Measurements from ENCODE around the gene IFT74. TPM values are rescaled to one million over a fixed set of nuclear protein-coding genes. Genes with fewer than 3 reads are reported as not detected.
"Not testable (repeated sequence)": the region's sequence is repeated elsewhere in the genome, so short reads cannot be mapped to it uniquely, and the experiment has no call there.

IFT74 gene
- total RNA-seq, 5 donors from 2014 or later (not counting 1 experiment from before 2014, with no cell fraction given): 6.2 to 11.1 (median 8.9) TPM

DNA sequence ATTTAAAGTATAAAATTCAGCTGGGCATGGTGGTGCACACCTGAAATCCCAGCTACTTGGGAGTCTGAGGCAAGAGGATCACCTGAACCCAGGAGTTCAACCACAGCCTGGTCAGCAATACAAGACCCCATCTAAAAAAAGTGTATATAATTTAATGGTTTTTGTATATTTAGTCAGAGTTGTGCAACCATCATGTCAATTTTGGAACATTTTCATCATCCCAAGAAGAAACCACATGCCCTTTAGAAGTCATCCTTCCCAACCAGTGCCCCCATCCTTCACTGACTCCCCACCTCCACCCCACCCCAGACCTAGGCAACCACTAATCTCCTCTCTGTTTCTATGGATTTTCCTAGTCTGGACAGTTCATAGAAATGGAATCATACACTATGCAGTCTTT, 134.0 kb downstream of the IFT74 start:
- Histone ChIP-seq H3K27me3 (replicated peaks in 1 of 2; ENCODE audit: control insufficient read depth in 2 of 2, extremely low read depth in 1 of 2, insufficient read depth in 2 of 2, low read length in 1 of 2) (peaks cover 0 to 4% of the 10 kb centered on the region in 2 experiments), H3K9me3 (no peaks in the 10 kb centered on the region), H3K4me3 (ENCODE audit: control insufficient read depth in 1 of 2, extremely low read depth in 1 of 2, low read length in 1 of 2) (no peak overlapping the region), H3K27ac (ENCODE audit: low read length) (no peak overlapping the region), H3K36me3 (ENCODE audit: control insufficient read depth in 2 of 2, extremely low read depth in 1 of 2, insufficient read depth in 1 of 2, low read length in 1 of 2) (no peaks in the 10 kb centered on the region), H3K4me1 (ENCODE audit: control insufficient read depth in 1 of 2, extremely low read depth in 1 of 2, insufficient read depth in 2 of 2, low read length in 2 of 2) (no peaks in the 10 kb centered on the region)
- Mint-ChIP-seq H3K4me1 (peaks cover 0 to 3% (median 2%) of the 10 kb centered on the region in 3 donors), H3K27me3 (peaks cover 8 to 9% of the 10 kb centered on the region in 2 donors), H3K27ac (no peak overlapping the region), H3K36me3 (no peaks in the 10 kb centered on the region), H3K4me3 (no peak overlapping the region), H3K9me3 (no peaks in the 10 kb centered on the region)
- ChIA-PET CTCF (no interaction called here), POLR2A (no interaction called here)
- DNase-seq (no peak), ATAC-seq (replicated peaks in 1 of 4) (no peak)

DNA sequence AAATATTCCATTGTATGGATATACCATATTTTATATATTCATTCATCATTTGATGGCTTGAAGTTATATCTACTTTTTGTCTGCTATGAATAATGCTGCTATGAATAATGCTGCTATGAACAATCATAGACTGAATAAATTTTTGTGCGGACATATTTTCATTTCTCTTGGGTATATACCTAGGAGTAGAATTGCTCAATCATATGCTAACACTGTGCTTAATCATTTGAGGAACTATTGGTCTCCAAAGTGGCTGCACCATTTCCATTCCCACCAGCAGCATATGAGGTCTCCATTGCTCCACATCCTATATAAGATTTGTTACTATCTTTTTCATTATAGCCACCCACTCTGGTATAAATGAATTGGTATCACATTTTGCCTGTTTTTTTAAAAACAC, 134.5 kb downstream of the IFT74 start:
- ATAC-seq (replicated peaks in 1 of 4) (no peak), DNase-seq (no peak)
- ChIA-PET CTCF (no interaction called here), POLR2A (no interaction called here)
- Mint-ChIP-seq H3K9me3 (no peaks in the 10 kb centered on the region), H3K4me1 (peaks cover 0 to 3% (median 2%) of the 10 kb centered on the region in 3 donors), H3K27ac (no peak overlapping the region), H3K36me3 (no peaks in the 10 kb centered on the region), H3K4me3 (no peak overlapping the region), H3K27me3 (peaks cover 9 to 10% of the 10 kb centered on the region in 2 donors)
- no peak overlapping the region for H3K4me3 ChIP-seq (ENCODE audit: control insufficient read depth in 1 of 2, extremely low read depth in 1 of 2, low read length in 1 of 2)
- H3K36me3 ChIP-seq (ENCODE audit: control insufficient read depth in 2 of 2, extremely low read depth in 1 of 2, insufficient read depth in 1 of 2, low read length in 1 of 2): no peaks in the 10 kb centered on the region
- no peaks in the 10 kb centered on the region for H3K9me3 ChIP-seq
- no peak overlapping the region for H3K27ac ChIP-seq (ENCODE audit: low read length)
- no CpG with 5 or more reads among the region's 1 CpG for WGBS (ENCODE audit: insufficient coverage)
- no peaks in the 10 kb centered on the region for H3K4me1 ChIP-seq (ENCODE audit: control insufficient read depth in 1 of 2, extremely low read depth in 1 of 2, insufficient read depth in 2 of 2, low read length in 2 of 2)
- peaks cover 0 to 4% of the 10 kb centered on the region in 2 experiments for H3K27me3 ChIP-seq (replicated peaks in 1 of 2; ENCODE audit: control insufficient read depth in 2 of 2, extremely low read depth in 1 of 2, insufficient read depth in 2 of 2, low read length in 1 of 2)

GRCh38 chr9:27092496-27092895, 136.3 kb downstream of the IFT74 start:
- WGBS (ENCODE audit: insufficient coverage): 96% methylated on average over 22 of the region's 27 CpGs
- H3K36me3 Mint-ChIP-seq; ATAC-seq (replicated peaks in 1 of 4); POLR2A ChIA-PET; H3K9me3 Mint-ChIP-seq; H3K4me1 ChIP-seq (ENCODE audit: control insufficient read depth in 1 of 2, extremely low read depth in 1 of 2, insufficient read depth in 2 of 2, low read length in 2 of 2); DNase-seq; H3K9me3 ChIP-seq; H3K27ac Mint-ChIP-seq; CTCF ChIA-PET; H3K27ac ChIP-seq (ENCODE audit: low read length); H3K4me3 Mint-ChIP-seq; H3K4me1 Mint-ChIP-seq; H3K27me3 ChIP-seq (replicated peaks in 1 of 2; ENCODE audit: control insufficient read depth in 2 of 2, extremely low read depth in 1 of 2, insufficient read depth in 2 of 2, low read length in 1 of 2); H3K4me3 ChIP-seq (ENCODE audit: control insufficient read depth in 1 of 2, extremely low read depth in 1 of 2, low read length in 1 of 2); H3K36me3 ChIP-seq (ENCODE audit: control insufficient read depth in 2 of 2, extremely low read depth in 1 of 2, insufficient read depth in 1 of 2, low read length in 1 of 2): not testable (repeated sequence)
- H3K27me3 Mint-ChIP-seq: peaks cover 9 to 19% of the 10 kb centered on the region in 2 donors

GRCh38 chr9:27093384-27094067, 137.3 kb downstream of the IFT74 start:
- DNase-seq; H3K4me1 ChIP-seq (ENCODE audit: control insufficient read depth in 1 of 2, extremely low read depth in 1 of 2, insufficient read depth in 2 of 2, low read length in 2 of 2); H3K4me3 Mint-ChIP-seq; H3K27ac ChIP-seq (ENCODE audit: low read length); ATAC-seq (replicated peaks in 1 of 4); CTCF ChIA-PET; POLR2A ChIA-PET; H3K4me3 ChIP-seq (ENCODE audit: control insufficient read depth in 1 of 2, extremely low read depth in 1 of 2, low read length in 1 of 2); H3K27me3 ChIP-seq (replicated peaks in 1 of 2; ENCODE audit: control insufficient read depth in 2 of 2, extremely low read depth in 1 of 2, insufficient read depth in 2 of 2, low read length in 1 of 2); H3K4me1 Mint-ChIP-seq; H3K36me3 Mint-ChIP-seq; H3K27ac Mint-ChIP-seq; H3K36me3 ChIP-seq (ENCODE audit: control insufficient read depth in 2 of 2, extremely low read depth in 1 of 2, insufficient read depth in 1 of 2, low read length in 1 of 2); H3K9me3 ChIP-seq; H3K9me3 Mint-ChIP-seq: not testable (repeated sequence)
- 11% methylated on average over 13 of the region's 17 CpGs for WGBS (ENCODE audit: insufficient coverage)
- peaks cover 9 to 19% of the 10 kb centered on the region in 2 donors for H3K27me3 Mint-ChIP-seq

DNA sequence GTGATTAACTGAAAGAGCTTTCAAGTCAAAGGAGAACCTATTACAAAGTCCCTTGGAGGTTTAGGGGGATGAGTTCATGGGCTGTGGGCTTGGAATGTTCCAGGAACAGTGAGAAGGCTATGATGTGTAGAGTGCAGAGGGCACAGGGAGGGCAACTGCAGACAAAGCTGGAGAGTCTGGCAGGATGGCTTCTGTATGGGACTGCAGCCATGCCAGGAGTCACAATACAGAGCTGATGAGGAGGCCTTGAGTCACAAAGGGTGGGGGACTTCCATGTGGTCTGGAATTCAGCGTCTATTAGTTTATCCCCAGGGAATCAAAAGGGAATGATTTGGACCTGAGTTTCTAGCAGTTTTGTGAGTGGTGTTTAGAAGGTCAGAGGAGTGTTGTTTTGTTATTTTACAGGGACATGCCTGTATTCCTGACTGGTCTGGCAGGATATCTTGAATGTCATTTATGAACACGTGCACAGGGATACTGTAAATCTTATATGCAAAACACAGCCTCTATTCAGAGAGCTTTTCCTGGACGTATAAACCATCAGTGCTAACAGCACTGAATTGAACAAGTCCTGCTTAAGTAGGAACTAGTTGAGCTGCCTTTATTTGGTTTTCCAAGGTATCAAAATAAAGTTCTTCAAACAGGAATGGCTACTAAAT, 138.6 kb downstream of the IFT74 start:
- POLR2A ChIA-PET: no interaction called here
- Histone ChIP-seq H3K4me3 (ENCODE audit: control insufficient read depth in 1 of 2, extremely low read depth in 1 of 2, low read length in 1 of 2) (no peak overlapping the region), H3K27me3 (replicated peaks in 1 of 2; ENCODE audit: control insufficient read depth in 2 of 2, extremely low read depth in 1 of 2, insufficient read depth in 2 of 2, low read length in 1 of 2) (peaks cover 0 to 6% of the 10 kb centered on the region in 2 experiments), H3K27ac (ENCODE audit: low read length) (no peak overlapping the region), H3K9me3 (no peaks in the 10 kb centered on the region), H3K36me3 (ENCODE audit: control insufficient read depth in 2 of 2, extremely low read depth in 1 of 2, insufficient read depth in 1 of 2, low read length in 1 of 2) (no peaks in the 10 kb centered on the region), H3K4me1 (ENCODE audit: control insufficient read depth in 1 of 2, extremely low read depth in 1 of 2, insufficient read depth in 2 of 2, low read length in 2 of 2) (no peaks in the 10 kb centered on the region)
- Mint-ChIP-seq H3K4me3 (no peak overlapping the region), H3K27ac (no peak overlapping the region), H3K9me3 (peaks cover 0 to 7% (median 0%) of the 10 kb centered on the region in 3 donors), H3K4me1 (peaks cover 0 to 3% (median 2%) of the 10 kb centered on the region in 3 donors), H3K27me3 (peaks cover 9 to 19% of the 10 kb centered on the region in 2 donors), H3K36me3 (no peaks in the 10 kb centered on the region)
- no peak for ATAC-seq (replicated peaks in 1 of 4)
- DNase-seq: no peak
- CTCF ChIA-PET: no interaction called here
- WGBS (ENCODE audit: insufficient coverage): 63% methylated on average over 1 of the region's 3 CpGs

DNA sequence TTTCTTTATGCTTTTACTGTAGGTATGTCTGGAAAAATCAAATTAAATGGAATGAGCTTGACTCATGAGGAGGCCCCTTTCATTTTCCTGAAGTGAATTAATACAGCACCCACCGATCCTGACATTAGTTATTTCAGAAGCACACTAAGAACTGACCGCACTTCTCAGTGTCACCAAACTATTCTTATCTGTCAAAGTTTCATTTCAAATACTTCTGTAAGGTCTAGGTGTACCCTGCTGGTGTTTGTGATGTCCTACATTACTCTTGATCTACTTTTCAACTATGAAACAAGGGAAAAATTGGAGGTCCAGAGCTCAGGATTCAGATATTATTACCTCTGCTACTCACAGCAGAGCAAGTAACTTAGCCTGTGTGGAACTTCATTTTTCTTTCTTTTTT, 151.0 kb downstream of the IFT74 start:
- Histone ChIP-seq H3K36me3 (ENCODE audit: control insufficient read depth in 2 of 2, extremely low read depth in 1 of 2, insufficient read depth in 1 of 2, low read length in 1 of 2) (no peaks in the 10 kb centered on the region), H3K4me1 (ENCODE audit: control insufficient read depth in 1 of 2, extremely low read depth in 1 of 2, insufficient read depth in 2 of 2, low read length in 2 of 2) (no peaks in the 10 kb centered on the region), H3K4me3 (ENCODE audit: control insufficient read depth in 1 of 2, extremely low read depth in 1 of 2, low read length in 1 of 2) (no peak overlapping the region), H3K9me3 (no peaks in the 10 kb centered on the region), H3K27me3 (replicated peaks in 1 of 2; ENCODE audit: control insufficient read depth in 2 of 2, extremely low read depth in 1 of 2, insufficient read depth in 2 of 2, low read length in 1 of 2) (peaks cover 0 to 4% of the 10 kb centered on the region in 2 experiments), H3K27ac (ENCODE audit: low read length) (no peak overlapping the region)
- Mint-ChIP-seq H3K9me3 (peaks cover 0 to 3% (median 0%) of the 10 kb centered on the region in 3 donors), H3K27ac (no peak overlapping the region), H3K27me3 (peaks cover 3 to 4% of the 10 kb centered on the region in 2 donors), H3K36me3 (no peaks in the 10 kb centered on the region), H3K4me3 (no peak overlapping the region), H3K4me1 (no peaks in the 10 kb centered on the region)
- ATAC-seq (replicated peaks in 1 of 4) (no peak), DNase-seq (no peak)
- ChIA-PET CTCF (no interaction called here), POLR2A (interaction anchor here in 1 of 2 donors (0.7 kb wide), 1 partner anchor 364 kb away, joined by 6 read pairs; no protein-coding TSS in a partner anchor)
- WGBS (ENCODE audit: insufficient coverage): no CpG with 5 or more reads among the region's 2 CpGs
